HUES48 (cell line): ENCODE measurements around the gene FGD5.

Experiments used
- H3K27ac ChIP-seq: one replicate; pipeline ENCODE4 v1.7.0; 2013; ENCODE audit warnings: low read depth, low read length, inconsistent platforms
- H3K27me3 ChIP-seq: 2 replicates; pipeline ENCODE4 v1.6.1; 2013; ENCODE audit warnings: mild to moderate bottlenecking, low read length; ENCODE audit not compliant: control insufficient read depth, insufficient read depth
- H3K36me3 ChIP-seq: 2 replicates; pipeline ENCODE4 v1.6.1; 2013; ENCODE audit warnings: low read length; ENCODE audit not compliant: control insufficient read depth, insufficient read depth
- H3K4me1 ChIP-seq: 2 replicates; pipeline ENCODE4 v1.6.1; 2013; ENCODE audit warnings: mild to moderate bottlenecking, low read length; ENCODE audit not compliant: control insufficient read depth, insufficient read depth
- H3K4me3 ChIP-seq: 2 replicates; pipeline ENCODE4 v1.5.1; 2013; ENCODE audit warnings: mild to moderate bottlenecking, low read depth, low read length
- H3K9ac ChIP-seq: 2 replicates; pipeline ENCODE4 v1.6.1; 2013; ENCODE audit warnings: mild to moderate bottlenecking, low read depth, low read length, moderate library complexity
- H3K9me3 ChIP-seq: 2 replicates; pipeline ENCODE4 v1.6.1; 2013; ENCODE audit warnings: low read length; ENCODE audit not compliant: control insufficient read depth, insufficient read depth

FGD5 gene

DNA sequence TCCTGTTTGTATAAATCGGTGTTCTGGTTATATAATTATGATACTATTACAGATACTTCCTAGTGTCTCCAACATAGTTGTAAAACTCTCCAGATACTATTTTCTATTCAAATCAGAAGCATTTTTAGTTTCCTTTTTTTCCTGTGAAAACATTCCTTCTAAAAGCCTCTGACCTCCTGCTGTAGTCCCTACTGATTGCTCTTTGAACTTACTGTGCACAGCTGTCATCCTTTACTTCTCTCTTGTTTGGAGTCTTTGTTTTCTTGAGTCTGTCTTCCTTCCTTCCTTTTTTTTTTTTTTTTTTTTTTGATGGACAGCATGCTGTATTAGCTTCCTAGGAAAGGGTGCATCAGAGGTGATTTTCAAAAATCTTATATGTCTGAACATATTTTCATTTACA, 157.6 kb downstream of the FGD5 start:
- no peak overlapping the region for H3K4me3 ChIP-seq
- H3K9ac ChIP-seq = no peak overlapping the region
- no peaks in the 10 kb centered on the region for H3K27me3 ChIP-seq
- no peaks in the 10 kb centered on the region for H3K4me1 ChIP-seq
- H3K9me3 ChIP-seq = no peaks in the 10 kb centered on the region
- H3K27ac ChIP-seq = no peak overlapping the region
- peaks cover 26% of the 10 kb centered on the region for H3K36me3 ChIP-seq

DNA sequence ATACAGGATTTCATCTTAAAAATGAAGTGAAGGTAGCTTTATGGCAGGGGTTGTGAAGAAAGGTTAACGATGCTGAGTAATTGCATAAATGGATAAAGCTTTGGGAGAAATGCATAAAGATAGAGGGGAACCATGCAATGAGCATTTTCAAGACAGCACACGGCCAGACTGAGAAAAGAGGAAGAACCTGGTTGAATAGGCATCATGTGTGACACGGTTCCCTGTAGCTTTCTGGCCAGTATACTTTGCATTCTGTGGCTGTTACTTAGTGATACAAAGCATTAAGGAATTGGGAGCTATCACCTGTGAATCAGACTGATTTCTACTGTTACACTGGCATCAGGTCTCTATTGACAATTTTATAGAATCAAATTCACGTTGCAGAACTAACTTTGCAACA, 161.9 kb downstream of the FGD5 start:
- H3K4me1 ChIP-seq = no peaks in the 10 kb centered on the region
- H3K4me3 ChIP-seq = no peak overlapping the region
- no peaks in the 10 kb centered on the region for H3K9me3 ChIP-seq
- H3K36me3 ChIP-seq = peaks cover 10% of the 10 kb centered on the region
- no peak overlapping the region for H3K9ac ChIP-seq
- H3K27ac ChIP-seq = no peak overlapping the region
- no peaks in the 10 kb centered on the region for H3K27me3 ChIP-seq
